Panc1 (cell line): ENCODE results near the gene ACIN1. TPM values are rescaled to one million over a fixed set of nuclear protein-coding genes. Genes with fewer than 3 reads are reported as not detected.

Source experiments
- ATAC-seq: fragments of 200-7000 bp; cut with Tn5 transposase; 2 replicates; pipeline ENCODE4 v1.9.1; 2020; ENCODE audit warnings: mild to moderate bottlenecking, moderate library complexity
- BruUV-seq: library from RNA; stranded (reverse); fragments of 400-500 nt; replicated peaks from 2 replicates; lab custom pipeline; 2021; lab: Mats Ljungman, UMichigan
- CTCF ChIA-PET: fragments of 300-600 bp; sonication (Branson Sonifier 250); formaldehyde crosslinking; loops from one replicate; lab custom pipeline; 2022; ENCODE audit warnings: antibody characterized with exemption; lab: Charles Lee
- POLR2A ChIA-PET: fragments of 300-600 bp; sonication (Branson Sonifier 250); formaldehyde crosslinking; loops from one replicate; lab custom pipeline; 2022; ENCODE audit warnings: antibody characterized with exemption; lab: Charles Lee
- DNase-seq: peaks from one replicate; pipeline ENCODE4 v3.0.0-alpha.2; 2010; ENCODE audit warnings: low read depth, low spot score
- H3K27ac ChIP-seq: 2 replicates; pipeline ENCODE4 v1.5.1; 2011; ENCODE audit warnings: mild to moderate bottlenecking, low read length, inconsistent platforms
- H3K27me3 ChIP-seq: fragments of 200-500 bp; sonication (Bioruptor generic); 2 replicates; pipeline ENCODE4 v1.6.0; 2014; ENCODE audit warnings: low read length, inconsistent platforms; ENCODE audit not compliant: control insufficient read depth, insufficient read depth
- H3K36me3 ChIP-seq: fragments of 200-500 bp; sonication (Bioruptor generic); 2 replicates; pipeline ENCODE4 v1.5.1; 2014; ENCODE audit warnings: inconsistent platforms, mild to moderate bottlenecking, low read length, moderate library complexity; ENCODE audit not compliant: control insufficient read depth, insufficient read depth
- H3K4me1 ChIP-seq: 2 replicates; pipeline ENCODE4 v1.5.1; 2011; ENCODE audit warnings: inconsistent platforms, mild to moderate bottlenecking, low read length, moderate library complexity; ENCODE audit not compliant: control insufficient read depth, insufficient read depth
- H3K4me3 ChIP-seq, 2 experiments: 2 replicates each; pipeline ENCODE4 v1.5.1; 2011 to 2012; ENCODE audit warnings: low read depth in 2 of 2, low read length in 2 of 2, mild to moderate bottlenecking in 2 of 2, inconsistent platforms in 1 of 2, moderate library complexity in 1 of 2
- H3K9me3 ChIP-seq: fragments of 200-500 bp; sonication (Bioruptor generic); 2 replicates; pipeline ENCODE4 v1.5.1; 2014; ENCODE audit warnings: low read depth, mild to moderate bottlenecking, inconsistent platforms, low read length, moderate library complexity; ENCODE audit not compliant: control insufficient read depth, insufficient read depth
- POLR2AphosphoS5 ChIP-seq: IDR thresholded peaks from 2 replicates; pipeline ENCODE4 v1.6.1; 2012; ENCODE audit warnings: mild to moderate bottlenecking, low read depth, low read length, moderate library complexity
- REST ChIP-seq, 2 experiments: IDR thresholded peaks; 2 replicates each; pipeline ENCODE4 v1.6.1; 2011 to 2012; ENCODE audit warnings: low read depth in 2 of 2, control low read depth in 1 of 2, low read length in 1 of 2, mild to moderate bottlenecking in 1 of 2, moderate library complexity in 1 of 2; ENCODE audit not compliant: insufficient read depth in 1 of 2
- SIN3A ChIP-seq: IDR thresholded peaks from 2 replicates; pipeline ENCODE4 v1.6.1; 2012; ENCODE audit warnings: low read depth, mild to moderate bottlenecking, low read length, moderate library complexity, borderline replicate concordance; ENCODE audit not compliant: insufficient read depth
- TCF7L2 ChIP-seq: IDR thresholded peaks from 2 replicates; pipeline ENCODE4 v1.6.1; 2011; ENCODE audit warnings: mild to moderate bottlenecking, low read depth, low read length, inconsistent platforms
- in situ Hi-C: cut with HindIII; loops from 2 replicates; pipeline ENCODE4 v1.10.0; 2016; ENCODE audit warnings: low sequenced_read_pairs, low pct_unique_long_range_greater_than_20kb
- intact Hi-C: fragments of 100-400 bp; cut with micrococcal nuclease; formaldehyde crosslinking; loops from one replicate; pipeline ENCODE4 v1.10.0; 2022; ENCODE audit not compliant: unreplicated experiment
- total RNA-seq: library from RNA; stranded (reverse); gene quantifications from one replicate; pipeline ENCODE4 v1.2.1, GENCODE V29; 2021; ENCODE audit not compliant: unreplicated experiment
- TF ChIP-seq, protein P1 (sequence below): fragments of 450-650 bp; IDR thresholded peaks from 2 replicates; pipeline ENCODE4 v1.5.1; 2017; ENCODE audit warnings: mild to moderate bottlenecking

The ACIN1 gene
- total RNA-seq, 1 experiment from 2014 or later: 162 TPM

DNA sequence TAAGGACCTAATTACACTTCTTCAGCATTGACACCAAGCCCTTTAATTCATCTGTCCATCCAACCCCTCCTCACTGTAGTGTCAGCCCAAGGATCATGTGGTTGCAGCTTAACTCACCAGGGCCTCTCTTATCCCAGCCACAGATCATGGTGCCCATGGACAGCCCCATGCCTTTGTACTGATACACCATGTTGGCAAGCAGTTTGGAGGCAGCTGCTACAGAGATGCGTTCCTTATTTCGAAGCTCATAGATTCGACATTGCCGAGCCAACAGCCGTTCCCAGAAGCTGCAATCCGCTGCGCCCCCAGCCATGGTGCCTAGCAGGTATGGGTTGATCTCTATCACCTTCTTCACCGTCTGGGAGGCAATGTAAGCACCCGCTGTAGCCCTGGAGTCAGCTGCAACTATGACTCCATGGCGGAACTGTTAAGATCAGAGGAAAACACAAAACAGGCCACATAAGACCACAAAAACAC, 61.6 kb downstream of the ACIN1 start:
- in situ Hi-C loops: no loop called here
- ChIA-PET CTCF (interaction anchor here (0.7 kb wide), 1 partner anchor 268 kb away, joined by 3 read pairs; no protein-coding TSS in a partner anchor), POLR2A (interaction anchor here (1.2 kb wide), 1 partner anchor 27 kb away, joined by 4 read pairs; no protein-coding TSS in a partner anchor)
- TF ChIP-seq REST (IDR thresholded peaks at IDR 0.05; ENCODE audit: insufficient read depth in 1 of 2, low read depth in 2 of 2, low read length in 1 of 2) (no peak), POLR2AphosphoS5 (no peak), TCF7L2 (no peak), SIN3A (no peak)
- TF ChIP-seq, protein P1, sequence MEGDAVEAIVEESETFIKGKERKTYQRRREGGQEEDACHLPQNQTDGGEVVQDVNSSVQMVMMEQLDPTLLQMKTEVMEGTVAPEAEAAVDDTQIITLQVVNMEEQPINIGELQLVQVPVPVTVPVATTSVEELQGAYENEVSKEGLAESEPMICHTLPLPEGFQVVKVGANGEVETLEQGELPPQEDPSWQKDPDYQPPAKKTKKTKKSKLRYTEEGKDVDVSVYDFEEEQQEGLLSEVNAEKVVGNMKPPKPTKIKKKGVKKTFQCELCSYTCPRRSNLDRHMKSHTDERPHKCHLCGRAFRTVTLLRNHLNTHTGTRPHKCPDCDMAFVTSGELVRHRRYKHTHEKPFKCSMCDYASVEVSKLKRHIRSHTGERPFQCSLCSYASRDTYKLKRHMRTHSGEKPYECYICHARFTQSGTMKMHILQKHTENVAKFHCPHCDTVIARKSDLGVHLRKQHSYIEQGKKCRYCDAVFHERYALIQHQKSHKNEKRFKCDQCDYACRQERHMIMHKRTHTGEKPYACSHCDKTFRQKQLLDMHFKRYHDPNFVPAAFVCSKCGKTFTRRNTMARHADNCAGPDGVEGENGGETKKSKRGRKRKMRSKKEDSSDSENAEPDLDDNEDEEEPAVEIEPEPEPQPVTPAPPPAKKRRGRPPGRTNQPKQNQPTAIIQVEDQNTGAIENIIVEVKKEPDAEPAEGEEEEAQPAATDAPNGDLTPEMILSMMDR: no peak
- Histone ChIP-seq H3K36me3 (peaks cover 8% of the 10 kb centered on the region), H3K4me3 (peak overlapping the region; percentile 72 to 90), H3K4me1 (no peaks in the 10 kb centered on the region; the same call in 1 of the 2 replicates), H3K9me3 (no peaks in the 10 kb centered on the region), H3K27me3 (no peaks in the 10 kb centered on the region), H3K27ac (peak overlapping the region; percentile 98)
- no peak for DNase-seq
- no TSS peak for BruUV-seq
- intact Hi-C loops: no loop called here
- no peak for ATAC-seq

DNA sequence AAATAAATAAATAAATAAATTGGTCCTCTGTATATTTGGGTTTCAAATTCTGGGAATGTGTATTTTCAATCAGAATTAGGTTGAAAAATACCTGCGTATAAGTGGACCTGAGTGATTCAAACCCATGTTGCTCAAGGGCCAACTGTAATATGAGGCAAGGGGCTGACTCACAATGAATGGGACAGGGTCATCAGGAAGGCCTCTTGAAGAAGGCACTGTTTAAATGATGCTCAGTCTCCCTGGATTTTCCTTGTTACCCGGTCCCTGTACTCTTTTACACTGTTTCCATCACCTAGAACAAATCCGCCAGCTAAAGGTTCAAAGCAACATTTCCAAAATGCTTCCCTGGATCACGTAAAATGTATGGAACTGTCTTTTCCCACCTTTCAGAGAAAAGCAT, 64.0 kb downstream of the ACIN1 start:
- TF ChIP-seq REST (IDR thresholded peaks at IDR 0.05; ENCODE audit: insufficient read depth in 1 of 2, low read depth in 2 of 2, low read length in 1 of 2) (no peak), TCF7L2 (no peak), POLR2AphosphoS5 (no peak), SIN3A (no peak)
- TF ChIP-seq, protein P1: no peak
- Histone ChIP-seq H3K9me3 (no peaks in the 10 kb centered on the region), H3K36me3 (peaks cover 8% of the 10 kb centered on the region), H3K4me1 (no peaks in the 10 kb centered on the region; the same call in 1 of the 2 replicates), H3K27ac (no peak overlapping the region), H3K27me3 (no peaks in the 10 kb centered on the region), H3K4me3 (no peak overlapping the region)
- intact Hi-C loops: no loop called here
- BruUV-seq: TSS peak; percentile 63
- ATAC-seq (no peak), DNase-seq (no peak)
- in situ Hi-C loops: no loop called here
- CTCF ChIA-PET: no interaction called here
- POLR2A ChIA-PET: interaction anchor here (0.7 kb wide), 1 partner anchor 89 kb away, joined by 4 read pairs; no protein-coding TSS in a partner anchor
